Peyer's patch (tissue), 4 donors: ENCODE results near the gene MSANTD3. TPM values are rescaled to one million over a fixed set of nuclear protein-coding genes. Genes with fewer than 3 reads are reported as not detected.
"Not testable (repeated sequence)": the region's sequence is repeated elsewhere in the genome, so short reads cannot be mapped to it uniquely, and the experiment has no call there.

ENCODE experiments used
- DNase-seq, 3 donors: peaks; one replicate each; pipeline ENCODE4 v3.0.0-alpha.2; 2017 to 2019
- H3K27ac ChIP-seq, 4 donors: fragments of 200-600 bp; sonication (generic); one replicate each; pipeline ENCODE4 v1.5.1; 2016 to 2019
- H3K27me3 ChIP-seq, 2 donors: fragments of 200-600 bp; sonication (generic); one replicate each; pipeline ENCODE4 v1.5.1; 2019
- H3K36me3 ChIP-seq, 3 donors: fragments of 200-600 bp; sonication (generic); one replicate each; pipeline ENCODE4 v1.5.1; 2016 to 2019
- H3K4me1 ChIP-seq, 4 donors: fragments of 200-600 bp; sonication (generic); one replicate each; pipeline ENCODE4 v1.5.1; 2016 to 2019
- H3K4me3 ChIP-seq, 4 donors: fragments of 200-600 bp; sonication (generic); 1 replicate in 3 of 4; 2 replicates in 1 of 4; pipeline ENCODE4 v1.5.1; 2016 to 2019; ENCODE audit warnings: mild to moderate bottlenecking in 1 of 4
- H3K9me3 ChIP-seq, 4 donors: fragments of 200-600 bp; sonication (generic); one replicate each; pipeline ENCODE4 v1.5.1; 2016 to 2019; ENCODE audit warnings: mild to moderate bottlenecking in 1 of 4
- POLR2A ChIP-seq, 2 donors: fragments of 450-650 bp; IDR thresholded peaks; one replicate each; pipeline ENCODE4 v1.5.1; 2017; ENCODE audit warnings: antibody characterized with exemption in 2 of 2, mild to moderate bottlenecking in 2 of 2, moderate library complexity in 2 of 2
- total RNA-seq, 4 donors: library from RNA; depleted of rRNA; stranded (reverse); fragments of >200 nt; gene quantifications; one replicate each; pipeline ENCODE4 v1.1.0, GENCODE V29; 2016
- TF ChIP-seq, protein P1 (sequence below), 6 experiments: fragments of 450-650 bp in 4 of 6; fragments of 200-600 bp in 2 of 6; sonication (generic) in 1 of 6; IDR thresholded peaks; one replicate each; pipeline ENCODE4 v1.5.1; 2017 to 2019; ENCODE audit warnings: antibody characterized with exemption in 6 of 6, mild to moderate bottlenecking in 3 of 6, moderate library complexity in 1 of 6

MSANTD3 gene
- total RNA-seq, 4 donors from 2014 or later: 5.5 to 37.1 (median 9.5) TPM

DNA sequence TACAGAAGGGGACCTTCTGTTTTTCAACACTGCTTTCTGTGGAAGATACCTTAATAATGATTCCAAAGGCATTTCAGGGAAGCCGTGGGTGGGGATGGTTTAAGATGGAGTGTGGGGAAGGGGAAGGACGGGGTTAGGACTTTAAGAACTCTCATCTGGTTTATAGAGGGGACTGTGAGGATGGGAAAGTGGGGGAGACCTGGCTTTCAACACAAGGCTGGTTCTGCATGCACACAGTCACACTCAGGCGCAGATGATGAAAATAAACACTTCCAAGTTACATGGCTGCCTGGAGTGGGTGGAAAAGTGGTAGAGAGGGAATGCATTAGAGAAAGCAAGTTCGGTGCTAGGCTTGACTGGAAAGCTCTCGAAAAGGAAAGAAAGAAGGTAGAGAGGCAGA is 4.9 kb downstream of the MSANTD3 start:
- no peak for DNase-seq
- Histone ChIP-seq H3K4me1 (peaks cover 0 to 15% (median 0%) of the 10 kb centered on the region in 4 donors), H3K4me3 (no peak overlapping the region)

DNA sequence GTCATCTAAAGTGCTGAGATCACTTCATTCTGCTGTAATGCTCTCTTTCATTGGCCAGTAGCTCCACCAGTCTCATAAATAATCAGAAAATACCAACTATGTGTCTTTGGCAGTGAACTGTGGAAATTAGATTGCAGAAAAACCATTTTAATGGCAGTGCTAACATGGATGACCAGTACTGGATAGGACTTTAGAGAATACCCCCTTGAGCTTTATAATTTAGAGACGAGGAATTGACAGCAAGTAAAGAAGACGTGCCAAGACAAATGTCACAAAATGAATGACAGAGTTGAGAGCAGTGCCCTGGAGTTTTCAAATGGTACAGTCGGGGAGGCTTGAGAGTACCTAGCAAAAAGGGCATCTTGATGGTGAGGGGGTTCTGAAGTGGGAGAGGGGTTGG is 5.8 kb downstream of the MSANTD3 start:
- Histone ChIP-seq H3K27me3 (no peaks in the 10 kb centered on the region), H3K27ac (no peak overlapping the region), H3K36me3 (no peaks in the 10 kb centered on the region), H3K4me3 (no peak overlapping the region), H3K4me1 (peaks cover 0 to 12% (median 0%) of the 10 kb centered on the region in 4 donors), H3K9me3 (no peaks in the 10 kb centered on the region)
- TF ChIP-seq, protein P1, sequence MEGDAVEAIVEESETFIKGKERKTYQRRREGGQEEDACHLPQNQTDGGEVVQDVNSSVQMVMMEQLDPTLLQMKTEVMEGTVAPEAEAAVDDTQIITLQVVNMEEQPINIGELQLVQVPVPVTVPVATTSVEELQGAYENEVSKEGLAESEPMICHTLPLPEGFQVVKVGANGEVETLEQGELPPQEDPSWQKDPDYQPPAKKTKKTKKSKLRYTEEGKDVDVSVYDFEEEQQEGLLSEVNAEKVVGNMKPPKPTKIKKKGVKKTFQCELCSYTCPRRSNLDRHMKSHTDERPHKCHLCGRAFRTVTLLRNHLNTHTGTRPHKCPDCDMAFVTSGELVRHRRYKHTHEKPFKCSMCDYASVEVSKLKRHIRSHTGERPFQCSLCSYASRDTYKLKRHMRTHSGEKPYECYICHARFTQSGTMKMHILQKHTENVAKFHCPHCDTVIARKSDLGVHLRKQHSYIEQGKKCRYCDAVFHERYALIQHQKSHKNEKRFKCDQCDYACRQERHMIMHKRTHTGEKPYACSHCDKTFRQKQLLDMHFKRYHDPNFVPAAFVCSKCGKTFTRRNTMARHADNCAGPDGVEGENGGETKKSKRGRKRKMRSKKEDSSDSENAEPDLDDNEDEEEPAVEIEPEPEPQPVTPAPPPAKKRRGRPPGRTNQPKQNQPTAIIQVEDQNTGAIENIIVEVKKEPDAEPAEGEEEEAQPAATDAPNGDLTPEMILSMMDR (IDR thresholded peaks at IDR 0.05): no peak
- no peak for TF ChIP-seq POLR2A (IDR thresholded peaks at IDR 0.05)
- DNase-seq: no peak

More for the DNA sequence above, 4.9 kb downstream of the MSANTD3 start:
- no peak overlapping the region for H3K27ac ChIP-seq
- no peak for TF ChIP-seq POLR2A (IDR thresholded peaks at IDR 0.05)
- TF ChIP-seq, protein P1 (IDR thresholded peaks at IDR 0.05): no peak
- no peaks in the 10 kb centered on the region for H3K9me3 ChIP-seq
- no peaks in the 10 kb centered on the region for H3K27me3 ChIP-seq
- no peaks in the 10 kb centered on the region for H3K36me3 ChIP-seq

DNA sequence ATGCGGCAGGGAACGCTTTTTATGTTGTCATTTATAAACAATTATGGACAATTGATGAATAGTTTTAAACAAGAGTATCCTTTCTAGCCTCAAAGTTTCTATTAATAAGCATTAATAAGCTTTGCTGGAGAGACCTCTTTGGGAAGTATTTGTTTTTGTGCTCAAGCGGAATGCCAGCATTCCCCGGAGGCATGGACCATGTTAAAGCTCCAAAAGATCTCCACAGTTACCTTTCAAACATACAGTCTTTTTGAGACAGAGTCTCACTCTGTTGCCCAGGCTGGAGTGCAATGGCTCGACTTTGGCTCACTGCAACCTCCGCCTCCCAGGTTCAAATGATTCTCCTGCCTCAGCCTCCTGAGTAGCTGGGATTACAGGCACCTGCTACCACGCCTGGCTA is 9.6 kb downstream of the MSANTD3 start:
- DNase-seq: no peak
- no peak overlapping the region for H3K4me3 ChIP-seq
- no peaks in the 10 kb centered on the region for H3K36me3 ChIP-seq
- H3K27me3 ChIP-seq: no peaks in the 10 kb centered on the region
- no peaks in the 10 kb centered on the region for H3K9me3 ChIP-seq
- no peak overlapping the region for H3K27ac ChIP-seq
- no peak for TF ChIP-seq POLR2A (IDR thresholded peaks at IDR 0.05)
- TF ChIP-seq, protein P1 (IDR thresholded peaks at IDR 0.05): no peak
- H3K4me1 ChIP-seq: no peaks in the 10 kb centered on the region

DNA sequence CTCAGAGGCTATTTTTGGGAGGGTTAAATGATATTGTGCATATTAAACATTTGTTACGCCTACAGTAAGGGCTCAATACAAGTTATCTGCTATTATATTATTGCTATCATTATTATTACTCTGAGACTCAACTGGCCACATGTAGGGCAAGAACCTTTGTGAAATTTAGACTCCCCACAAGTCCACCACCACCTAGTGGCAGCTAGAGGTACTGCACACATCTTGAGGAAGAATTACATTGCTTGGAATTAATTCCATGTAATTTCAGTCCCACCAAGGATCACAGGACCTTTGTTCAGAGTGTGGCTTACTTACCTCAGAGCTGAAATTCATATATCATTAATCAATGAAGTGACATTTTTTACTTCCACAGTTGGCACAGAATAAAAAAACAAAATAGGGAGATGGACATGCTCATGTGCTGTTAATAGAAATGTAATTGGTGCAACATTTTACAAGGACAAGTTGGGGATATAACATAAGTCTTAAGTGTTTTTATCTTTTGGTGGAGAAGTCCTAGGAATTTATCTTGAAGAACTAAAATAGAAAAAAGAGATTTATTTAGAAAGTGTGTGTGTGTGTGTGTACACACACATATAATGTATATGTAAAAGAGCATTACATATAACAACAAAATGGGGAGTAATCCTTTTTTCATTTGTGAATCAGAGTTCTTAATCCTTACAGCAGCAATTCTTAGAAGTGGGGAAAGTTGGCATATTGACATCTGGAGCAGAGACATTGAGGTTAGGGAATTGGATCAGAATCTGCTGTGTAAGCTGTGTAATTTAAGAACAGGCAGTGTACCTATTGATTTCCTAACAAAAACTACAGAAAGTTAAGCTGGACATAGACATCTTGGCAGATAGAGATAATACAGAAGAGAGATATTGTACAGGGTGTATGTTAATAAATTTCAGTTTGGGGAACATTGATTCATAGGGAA is 11.2 kb downstream of the MSANTD3 start:
- Histone ChIP-seq H3K27ac (no peak overlapping the region), H3K27me3 (no peaks in the 10 kb centered on the region), H3K4me1 (no peaks in the 10 kb centered on the region), H3K36me3 (no peaks in the 10 kb centered on the region), H3K9me3 (no peaks in the 10 kb centered on the region), H3K4me3 (no peak overlapping the region)
- TF ChIP-seq POLR2A (IDR thresholded peaks at IDR 0.05): no peak
- TF ChIP-seq, protein P1 (IDR thresholded peaks at IDR 0.05): peak; percentile 84 to 94 (median 91)
- peak in 2 of 3 donors; percentile 78 to 90 for DNase-seq

DNA sequence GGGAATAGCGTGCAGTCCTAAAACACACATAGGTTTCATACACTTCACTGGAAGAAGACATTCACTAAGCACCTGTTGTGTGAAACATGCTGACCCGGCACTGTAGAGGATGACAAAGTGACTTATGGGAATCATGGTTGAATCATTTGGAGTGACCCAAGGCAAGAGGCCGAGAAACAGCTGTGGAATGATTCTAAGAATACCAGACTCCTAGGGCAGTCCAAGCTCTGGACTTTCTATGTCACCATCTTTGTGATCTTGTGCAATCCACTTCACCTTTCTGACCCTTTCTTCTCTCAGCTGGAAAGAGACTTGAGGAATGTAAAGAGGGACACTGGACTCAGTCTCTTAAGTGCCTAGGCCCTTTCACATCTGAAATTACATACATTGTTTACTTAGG is 13.1 kb downstream of the MSANTD3 start:
- H3K36me3 ChIP-seq: no peaks in the 10 kb centered on the region
- H3K27me3 ChIP-seq: no peaks in the 10 kb centered on the region
- H3K27ac ChIP-seq: no peak overlapping the region
- no peaks in the 10 kb centered on the region for H3K4me1 ChIP-seq
- no peak overlapping the region for H3K4me3 ChIP-seq
- no peak for DNase-seq
- no peak for TF ChIP-seq POLR2A (IDR thresholded peaks at IDR 0.05)
- TF ChIP-seq, protein P1 (IDR thresholded peaks at IDR 0.05): no peak
- H3K9me3 ChIP-seq: no peaks in the 10 kb centered on the region

DNA sequence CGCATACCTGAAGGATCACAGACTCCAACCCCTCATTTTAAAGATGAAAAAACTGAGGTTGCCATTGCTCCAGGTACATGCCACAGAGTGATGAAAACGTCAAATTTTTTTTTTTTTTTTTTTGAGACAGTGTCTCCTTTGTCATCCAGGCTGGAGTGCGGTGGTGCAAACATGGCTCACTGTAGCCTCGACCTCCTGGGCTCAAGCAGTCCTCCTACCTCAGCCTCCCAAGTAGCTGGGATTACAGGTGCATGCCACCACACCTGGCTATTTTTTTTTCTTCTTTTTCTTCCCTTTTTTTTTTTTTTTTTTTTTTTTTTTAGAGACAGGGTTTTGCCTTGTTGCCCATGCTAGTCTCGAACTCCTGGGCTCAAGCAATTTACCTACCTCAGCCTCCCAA is 13.5 kb downstream of the MSANTD3 start:
- not testable (repeated sequence) for H3K4me1 ChIP-seq, H3K27me3 ChIP-seq, H3K4me3 ChIP-seq, H3K36me3 ChIP-seq, DNase-seq, H3K27ac ChIP-seq, H3K9me3 ChIP-seq
